A549 (cell line): ENCODE measurements around the gene PPP1R14B. TPM values are rescaled to one million over a fixed set of nuclear protein-coding genes. Genes with fewer than 3 reads are reported as not detected.

Source experiments
- ATAC-seq, 2 experiments: fragments of 200-7000 bp in 1 of 2; fragments of >200 bp in 1 of 2; cut with Nextera tagmentation in 1 of 2; cut with Tn5 transposase in 1 of 2; 3 replicates each; pipeline versions ENCODE4 v1.8.0 to v1.9.1; 2018 to 2020; ENCODE audit warnings: mild to moderate bottlenecking in 1 of 2, moderate library complexity in 1 of 2
- CTCF ChIA-PET: fragments of 300-600 bp; sonication (Branson Sonifier 250); formaldehyde crosslinking; extraction: SDS; loops from one replicate; lab custom pipeline; 2021; ENCODE audit warnings: antibody characterized with exemption, inconsistent platforms; lab: Yijun Ruan, JAX
- POLR2A ChIA-PET: fragments of 350-600 bp; formaldehyde crosslinking; extraction: SDS; loops from one replicate; lab custom pipeline; 2021; ENCODE audit warnings: antibody characterized with exemption, inconsistent platforms; lab: Yijun Ruan, JAX
- DNase-seq, 2 experiments: peaks; one replicate each; pipeline versions ENCODE4 v3.0.0 to v3.0.0-alpha.2; 2011 to 2016; ENCODE audit warnings: low read depth in 1 of 2, low spot score in 1 of 2
- FAIRE-seq: peaks from 2 replicates; lab custom pipeline; 2011; peaks lifted over from hg19 to GRCh38; lab: Jason Lieb, UNC
- H3K27ac ChIP-seq, 2 experiments: fragments of >200 bp; sonication (Bioruptor Twin); formaldehyde crosslinking; 3 replicates each; pipeline ENCODE4 v1.5.1; 2016 to 2017
- H3K4me1 ChIP-seq: fragments of >200 bp; sonication (Bioruptor Twin); formaldehyde crosslinking; 3 replicates; pipeline ENCODE4 v1.6.1; 2016
- H3K4me2 ChIP-seq: fragments of >200 bp; sonication (Bioruptor Twin); formaldehyde crosslinking; 3 replicates; pipeline ENCODE4 v1.6.1; 2016
- H3K4me3 ChIP-seq: fragments of >200 bp; sonication (Bioruptor Twin); formaldehyde crosslinking; 3 replicates; pipeline ENCODE4 v1.5.1; 2016
- H3K9me3 ChIP-seq: fragments of >200 bp; sonication (Bioruptor Twin); formaldehyde crosslinking; 3 replicates; pipeline ENCODE4 v1.6.1; 2016
- BHLHE40 ChIP-seq: IDR thresholded peaks from 2 replicates; pipeline ENCODE4 v1.6.1; 2012; ENCODE audit warnings: low read depth, low read length, inconsistent platforms
- CBX2 ChIP-seq: fragments of 200-600 bp; sonication (generic); IDR thresholded peaks from 2 replicates; pipeline ENCODE4 v1.6.1; 2016; ENCODE audit warnings: low read depth, mild to moderate bottlenecking, borderline replicate concordance
- EP300 ChIP-seq, 2 experiments: fragments of >200 bp; sonication (Bioruptor Twin); formaldehyde crosslinking; IDR thresholded peaks; 2 replicates in 1 of 2; 3 replicates in 1 of 2; pipeline ENCODE4 v1.6.1; 2016 to 2017
- HDAC2 ChIP-seq: fragments of 200-600 bp; sonication (generic); IDR thresholded peaks from 2 replicates; pipeline ENCODE4 v1.6.1; 2016
- HEYL ChIP-seq: fragments of 250-450 bp; sonication (Bioruptor Pico); IDR thresholded peaks from 2 replicates; pipeline ENCODE4 v1.8.0; 2021; ENCODE audit warnings: mild to moderate bottlenecking, moderate library complexity
- JUN ChIP-seq, 2 experiments: fragments of >200 bp; sonication (Bioruptor Twin); formaldehyde crosslinking; IDR thresholded peaks; 2 replicates in 1 of 2; 3 replicates in 1 of 2; pipeline ENCODE4 v1.6.1; 2016 to 2017
- NPAS2 ChIP-seq: fragments of 250-450 bp; sonication (Bioruptor Pico); IDR thresholded peaks from 2 replicates; pipeline ENCODE4 v1.8.0; 2022; ENCODE audit warnings: mild to moderate bottlenecking, moderate library complexity, borderline replicate concordance
- PHF8 ChIP-seq: fragments of 200-600 bp; sonication (generic); IDR thresholded peaks from 2 replicates; pipeline ENCODE4 v1.6.1; 2016; ENCODE audit warnings: low read depth, mild to moderate bottlenecking, antibody characterized with exemption, moderate library complexity, borderline replicate concordance
- POLR2AphosphoS2 ChIP-seq: conservative IDR thresholded peaks from 2 replicates; pipeline ENCODE4 v1.6.1; 2012; ENCODE audit warnings: low read length, improper control_type of control experiment, inconsistent platforms
- RAD21 ChIP-seq, 2 experiments: fragments of >200 bp in 1 of 2; sonication (Bioruptor Twin) in 1 of 2; formaldehyde crosslinking in 1 of 2; IDR thresholded peaks in 1 of 2; conservative IDR thresholded peaks in 1 of 2; 2 replicates in 1 of 2; 3 replicates in 1 of 2; pipeline ENCODE4 v1.6.1; 2012 to 2018; ENCODE audit warnings: inconsistent platforms in 1 of 2
- SMC3 ChIP-seq: fragments of >200 bp; sonication (Bioruptor Twin); formaldehyde crosslinking; IDR thresholded peaks from 3 replicates; pipeline ENCODE4 v1.6.1; 2018; ENCODE audit warnings: inconsistent platforms
- ZC3H11A ChIP-seq: fragments of 450-650 bp; IDR thresholded peaks from 2 replicates; pipeline ENCODE4 v1.6.1; 2014; ENCODE audit warnings: antibody characterized with exemption, mild to moderate bottlenecking
- WGBS: methylation state at CpG from one replicate; pipeline ENCODE4 v1.1.6; 2017; ENCODE audit errors: missing lambda C conversion rate; 5-methylcytosine and 5-hydroxymethylcytosine counted together
- polyA plus RNA-seq, 4 experiments: library from polyadenylated mRNA; depleted of rRNA in 3 of 4; stranded (reverse); fragments of >200 nt; fragmentation: RNase III in 1 of 4; extraction: RNeasy Plus Mini Kit Qiagen cat#74134 plus additional on column Dnase treatment in 1 of 4; gene quantifications; 2 replicates in 3 of 4; 3 replicates in 1 of 4; pipeline ENCODE4 v1.2.3, GENCODE V29; 2011 to 2017
- TF ChIP-seq, protein P1 (sequence below): fragments of >200 bp; sonication (Bioruptor Twin); formaldehyde crosslinking; IDR thresholded peaks from 3 replicates; pipeline ENCODE4 v1.5.1; 2016
- TF ChIP-seq, protein P2 (sequence below): fragments of 250-450 bp; sonication (Bioruptor Pico); IDR thresholded peaks from 2 replicates; pipeline ENCODE4 v1.5.0; 2020; ENCODE audit warnings: low read depth, mild to moderate bottlenecking, moderate library complexity
- TF ChIP-seq, protein P3 (sequence below): IDR thresholded peaks from 2 replicates; pipeline ENCODE4 v1.6.1; 2012
- TF ChIP-seq, protein P4 (sequence below): fragments of 200-600 bp; sonication (generic); IDR thresholded peaks from 2 replicates; pipeline ENCODE4 v1.6.1; 2016; ENCODE audit warnings: antibody characterized with exemption, mild to moderate bottlenecking, moderate library complexity
- TF ChIP-seq, protein P5 (sequence below): IDR thresholded peaks from 2 replicates; pipeline ENCODE4 v1.6.1; 2012; ENCODE audit warnings: low read depth, borderline replicate concordance

The PPP1R14B gene
- polyA plus RNA-seq, 2 of the 4 experiments (the other 2 are of a cell fraction), result 152 to 154 TPM

DNA sequence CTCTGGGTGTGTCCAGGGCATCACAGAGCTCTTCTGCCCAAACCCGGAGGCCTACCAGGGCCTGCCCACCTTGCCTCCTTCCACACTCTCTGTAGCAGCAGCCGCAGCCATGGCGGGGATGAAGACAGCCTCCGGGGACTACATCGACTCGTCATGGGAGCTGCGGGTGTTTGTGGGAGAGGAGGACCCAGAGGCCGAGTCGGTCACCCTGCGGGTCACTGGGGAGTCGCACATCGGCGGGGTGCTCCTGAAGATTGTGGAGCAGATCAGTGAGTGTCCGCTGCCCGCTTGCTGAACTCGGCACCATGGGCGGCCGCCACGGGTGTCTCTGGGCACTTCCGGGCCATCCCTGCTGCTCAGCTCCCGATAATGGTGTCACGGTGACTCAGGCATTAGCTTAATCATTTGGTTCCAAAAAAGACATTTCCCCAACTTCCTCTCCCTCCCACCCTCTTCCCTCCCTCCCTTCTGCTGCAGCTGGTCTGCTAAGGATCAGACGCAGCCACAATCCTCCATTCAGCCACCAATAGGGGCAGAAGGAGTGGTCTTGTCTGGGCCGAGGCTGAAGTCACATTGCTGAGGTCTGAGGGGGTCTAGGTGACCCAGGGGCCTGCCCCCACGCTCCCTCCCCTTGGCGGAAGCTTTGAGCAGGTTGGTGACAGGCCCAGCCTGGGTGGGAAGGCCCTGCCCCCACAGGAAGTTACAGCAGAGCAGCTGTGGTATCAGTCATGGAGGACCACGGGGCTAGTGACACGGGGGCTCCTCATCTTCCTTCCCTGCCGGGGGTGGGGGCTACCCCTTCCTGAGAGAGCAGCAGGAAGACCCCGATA lies 39.3 kb downstream of the PPP1R14B start (continued):
- no peak for TF ChIP-seq NPAS2 (CRISPR knock-in tag)
- TF ChIP-seq BHLHE40, result no peak

DNA sequence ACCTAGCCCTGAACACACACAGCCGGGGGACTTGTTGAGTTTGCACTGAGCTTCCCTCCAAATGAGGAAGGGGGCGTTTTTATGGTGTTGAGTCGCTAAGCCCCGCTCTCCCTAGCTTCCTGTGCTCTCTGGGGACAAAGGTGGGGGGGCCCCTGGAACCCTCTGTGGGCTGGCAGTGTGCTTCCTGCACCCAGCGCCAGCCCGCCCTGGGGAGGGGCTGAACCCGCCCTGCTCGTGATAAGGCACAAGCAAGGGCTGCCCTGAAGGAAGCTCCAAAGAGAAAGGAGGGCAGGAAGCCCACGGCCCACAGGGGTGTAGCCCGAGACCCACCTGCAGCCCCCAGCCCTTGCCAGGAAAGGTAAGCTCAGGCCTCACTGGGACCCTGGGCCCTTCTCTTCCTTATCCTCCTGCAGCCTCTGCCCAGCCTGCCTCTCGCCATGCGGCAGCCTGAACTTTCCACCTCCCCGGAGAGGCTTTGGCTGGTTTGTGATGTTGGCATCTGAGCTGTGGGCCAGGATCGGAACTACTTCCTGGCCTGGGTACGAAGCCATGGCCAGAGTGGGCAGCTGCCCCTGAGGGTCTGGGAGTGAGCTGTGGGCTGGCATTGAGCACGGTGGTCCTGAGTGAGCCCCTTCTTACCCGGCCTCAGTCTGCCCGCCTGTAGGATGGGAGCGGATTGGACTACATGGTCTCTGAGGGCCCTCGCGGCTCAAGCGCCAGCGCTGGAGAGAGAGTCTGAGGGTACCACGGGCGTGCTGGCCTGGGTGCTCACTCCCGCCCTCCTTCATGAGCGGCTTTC lies 40.1 kb downstream of the PPP1R14B start, which contains the start of gene FERMT3:
FERMT3 (plus strand) TSS at position 265 of the 799 bp plus-strand sequence. CDS start 644 bp downstream, outside the sequence.
- 94% methylated on average over 18 of the region's 27 CpGs for WGBS
- H3K4me3 ChIP-seq, result no peak within 1 kb of the TSS
- FAIRE-seq, result no peak
- ATAC-seq, result no peak
- DNase-seq, result no peak
- POLR2A ChIA-PET, result interaction anchor here (3.0 kb wide), 1 partner anchor 21 kb away, joined by 18 read pairs; the partner anchor contains the start of gene STIP1
- peaks cover 9% of the 10 kb centered on the region; the same call in 1 of the 3 replicates for H3K4me1 ChIP-seq
- no peaks in the 10 kb centered on the region for H3K9me3 ChIP-seq
- no peak within 1 kb of the TSS for H3K4me2 ChIP-seq
- TF ChIP-seq, protein P1, sequence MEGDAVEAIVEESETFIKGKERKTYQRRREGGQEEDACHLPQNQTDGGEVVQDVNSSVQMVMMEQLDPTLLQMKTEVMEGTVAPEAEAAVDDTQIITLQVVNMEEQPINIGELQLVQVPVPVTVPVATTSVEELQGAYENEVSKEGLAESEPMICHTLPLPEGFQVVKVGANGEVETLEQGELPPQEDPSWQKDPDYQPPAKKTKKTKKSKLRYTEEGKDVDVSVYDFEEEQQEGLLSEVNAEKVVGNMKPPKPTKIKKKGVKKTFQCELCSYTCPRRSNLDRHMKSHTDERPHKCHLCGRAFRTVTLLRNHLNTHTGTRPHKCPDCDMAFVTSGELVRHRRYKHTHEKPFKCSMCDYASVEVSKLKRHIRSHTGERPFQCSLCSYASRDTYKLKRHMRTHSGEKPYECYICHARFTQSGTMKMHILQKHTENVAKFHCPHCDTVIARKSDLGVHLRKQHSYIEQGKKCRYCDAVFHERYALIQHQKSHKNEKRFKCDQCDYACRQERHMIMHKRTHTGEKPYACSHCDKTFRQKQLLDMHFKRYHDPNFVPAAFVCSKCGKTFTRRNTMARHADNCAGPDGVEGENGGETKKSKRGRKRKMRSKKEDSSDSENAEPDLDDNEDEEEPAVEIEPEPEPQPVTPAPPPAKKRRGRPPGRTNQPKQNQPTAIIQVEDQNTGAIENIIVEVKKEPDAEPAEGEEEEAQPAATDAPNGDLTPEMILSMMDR, result no peak
- no peak for TF ChIP-seq HDAC2
- TF ChIP-seq PHF8, result no peak
- TF ChIP-seq, protein P2, sequence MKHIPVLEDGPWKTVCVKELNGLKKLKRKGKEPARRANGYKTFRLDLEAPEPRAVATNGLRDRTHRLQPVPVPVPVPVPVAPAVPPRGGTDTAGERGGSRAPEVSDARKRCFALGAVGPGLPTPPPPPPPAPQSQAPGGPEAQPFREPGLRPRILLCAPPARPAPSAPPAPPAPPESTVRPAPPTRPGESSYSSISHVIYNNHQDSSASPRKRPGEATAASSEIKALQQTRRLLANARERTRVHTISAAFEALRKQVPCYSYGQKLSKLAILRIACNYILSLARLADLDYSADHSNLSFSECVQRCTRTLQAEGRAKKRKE (CRISPR knock-in tag), result no peak
- 0 out of 6 replicates have a peak within 1 kb of the TSS, but pooled peaks of 1 of the 2 experiments have one; percentile 34 for H3K27ac ChIP-seq
- CTCF ChIA-PET, result interaction anchor here (0.8 to 20.3 kb wide), 12 partner anchors 9 to 111 kb away, joined by 3 to 254 read pairs (median 3); partner anchors contain the start of genes CATSPERZ, DNAJC4, NUDT22 and PLCB3

DNA sequence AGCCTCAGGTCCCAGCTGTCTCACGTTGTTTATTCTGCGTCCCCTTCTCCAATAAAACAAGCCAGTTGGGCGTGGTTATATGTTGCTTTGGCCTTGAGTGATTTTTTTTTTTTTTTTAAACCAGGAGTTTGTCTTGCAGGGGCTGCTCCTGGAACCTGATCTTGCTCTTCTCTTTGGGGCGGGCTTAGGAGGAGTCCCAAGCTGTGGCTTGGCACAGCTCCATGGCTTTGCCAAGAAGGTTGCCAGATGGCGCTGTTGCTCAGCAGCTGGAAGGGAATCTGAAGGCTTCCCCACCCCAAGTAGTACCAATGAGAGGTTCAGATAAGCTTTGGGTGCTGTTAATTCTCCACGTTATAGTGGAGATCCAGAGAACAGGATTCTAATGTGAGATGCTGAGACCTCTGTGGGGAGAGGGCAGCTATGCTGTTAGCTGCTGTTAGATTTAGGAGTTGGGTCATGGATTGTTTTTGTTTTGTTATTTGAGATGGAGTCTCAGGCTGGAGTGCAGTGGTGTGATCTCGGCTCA lies 42.2 kb downstream of the PPP1R14B start:
- Histone ChIP-seq H3K27ac (no peak overlapping the region), H3K4me1 (peaks cover 9% of the 10 kb centered on the region; the same call in 1 of the 3 replicates), H3K9me3 (no peaks in the 10 kb centered on the region), H3K4me2 (no peak overlapping the region), H3K4me3 (no peak overlapping the region)
- 53% methylated on average over 7 of the region's 7 CpGs for WGBS
- DNase-seq (peak; percentile 89 to 94), ATAC-seq (peak; percentile 55 to 83), FAIRE-seq (no peak)
- POLR2A ChIA-PET, result interaction anchor here (0.9 to 3.0 kb wide), 7 partner anchors 19 to 100 kb away, joined by 3 to 18 read pairs (median 3); partner anchors contain the start of genes FKBP2, NUDT22, STIP1 and TRPT1
- CTCF ChIA-PET, result interaction anchor here (0.7 to 20.3 kb wide), 19 partner anchors 9 to 1341 kb away, joined by 3 to 254 read pairs (median 6); partner anchors contain the start of genes CATSPERZ, DNAJC4, FKBP2 and NUDT22
- TF ChIP-seq ZC3H11A (no peak), HDAC2 (no peak), SMC3 (peak; percentile 50), CBX2 (no peak), HEYL (CRISPR knock-in tag) (no peak), RAD21 (conservative IDR thresholded peaks at IDR 0.05 in 1 of 2, IDR thresholded peaks at IDR 0.05 in 1 of 2) (peak; percentile 62 to 80), EP300 (IDR thresholded peaks at IDR 0.05) (no peak), JUN (IDR thresholded peaks at IDR 0.05) (0 out of 5 replicates have a peak, but pooled peaks of 1 of the 2 experiments have one; percentile 13), POLR2AphosphoS2 (no peak)
- TF ChIP-seq, protein P3, sequence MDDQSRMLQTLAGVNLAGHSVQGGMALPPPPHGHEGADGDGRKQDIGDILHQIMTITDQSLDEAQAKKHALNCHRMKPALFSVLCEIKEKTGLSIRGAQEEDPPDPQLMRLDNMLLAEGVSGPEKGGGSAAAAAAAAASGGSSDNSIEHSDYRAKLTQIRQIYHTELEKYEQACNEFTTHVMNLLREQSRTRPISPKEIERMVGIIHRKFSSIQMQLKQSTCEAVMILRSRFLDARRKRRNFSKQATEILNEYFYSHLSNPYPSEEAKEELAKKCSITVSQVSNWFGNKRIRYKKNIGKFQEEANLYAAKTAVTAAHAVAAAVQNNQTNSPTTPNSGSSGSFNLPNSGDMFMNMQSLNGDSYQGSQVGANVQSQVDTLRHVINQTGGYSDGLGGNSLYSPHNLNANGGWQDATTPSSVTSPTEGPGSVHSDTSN, result no peak
- TF ChIP-seq, protein P4, sequence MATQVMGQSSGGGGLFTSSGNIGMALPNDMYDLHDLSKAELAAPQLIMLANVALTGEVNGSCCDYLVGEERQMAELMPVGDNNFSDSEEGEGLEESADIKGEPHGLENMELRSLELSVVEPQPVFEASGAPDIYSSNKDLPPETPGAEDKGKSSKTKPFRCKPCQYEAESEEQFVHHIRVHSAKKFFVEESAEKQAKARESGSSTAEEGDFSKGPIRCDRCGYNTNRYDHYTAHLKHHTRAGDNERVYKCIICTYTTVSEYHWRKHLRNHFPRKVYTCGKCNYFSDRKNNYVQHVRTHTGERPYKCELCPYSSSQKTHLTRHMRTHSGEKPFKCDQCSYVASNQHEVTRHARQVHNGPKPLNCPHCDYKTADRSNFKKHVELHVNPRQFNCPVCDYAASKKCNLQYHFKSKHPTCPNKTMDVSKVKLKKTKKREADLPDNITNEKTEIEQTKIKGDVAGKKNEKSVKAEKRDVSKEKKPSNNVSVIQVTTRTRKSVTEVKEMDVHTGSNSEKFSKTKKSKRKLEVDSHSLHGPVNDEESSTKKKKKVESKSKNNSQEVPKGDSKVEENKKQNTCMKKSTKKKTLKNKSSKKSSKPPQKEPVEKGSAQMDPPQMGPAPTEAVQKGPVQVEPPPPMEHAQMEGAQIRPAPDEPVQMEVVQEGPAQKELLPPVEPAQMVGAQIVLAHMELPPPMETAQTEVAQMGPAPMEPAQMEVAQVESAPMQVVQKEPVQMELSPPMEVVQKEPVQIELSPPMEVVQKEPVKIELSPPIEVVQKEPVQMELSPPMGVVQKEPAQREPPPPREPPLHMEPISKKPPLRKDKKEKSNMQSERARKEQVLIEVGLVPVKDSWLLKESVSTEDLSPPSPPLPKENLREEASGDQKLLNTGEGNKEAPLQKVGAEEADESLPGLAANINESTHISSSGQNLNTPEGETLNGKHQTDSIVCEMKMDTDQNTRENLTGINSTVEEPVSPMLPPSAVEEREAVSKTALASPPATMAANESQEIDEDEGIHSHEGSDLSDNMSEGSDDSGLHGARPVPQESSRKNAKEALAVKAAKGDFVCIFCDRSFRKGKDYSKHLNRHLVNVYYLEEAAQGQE, result no peak
- TF ChIP-seq, protein P1, result peak; percentile 77
- TF ChIP-seq, protein P5, sequence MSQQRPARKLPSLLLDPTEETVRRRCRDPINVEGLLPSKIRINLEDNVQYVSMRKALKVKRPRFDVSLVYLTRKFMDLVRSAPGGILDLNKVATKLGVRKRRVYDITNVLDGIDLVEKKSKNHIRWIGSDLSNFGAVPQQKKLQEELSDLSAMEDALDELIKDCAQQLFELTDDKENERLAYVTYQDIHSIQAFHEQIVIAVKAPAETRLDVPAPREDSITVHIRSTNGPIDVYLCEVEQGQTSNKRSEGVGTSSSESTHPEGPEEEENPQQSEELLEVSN, result no peak
